Activated CD8-positive, alpha-beta memory T cell treated with anti-CD3 and anti-CD28 coated beads, Interleukin-2, amount 50 U/mL, for 1 hour (primary cell): ENCODE results near the gene LRRC57.

Experiments
- DNase-seq: peaks from one replicate; pipeline ENCODE4 v3.0.0-alpha.2; 2020; ENCODE audit errors: extremely low read depth

The LRRC57 gene

DNA sequence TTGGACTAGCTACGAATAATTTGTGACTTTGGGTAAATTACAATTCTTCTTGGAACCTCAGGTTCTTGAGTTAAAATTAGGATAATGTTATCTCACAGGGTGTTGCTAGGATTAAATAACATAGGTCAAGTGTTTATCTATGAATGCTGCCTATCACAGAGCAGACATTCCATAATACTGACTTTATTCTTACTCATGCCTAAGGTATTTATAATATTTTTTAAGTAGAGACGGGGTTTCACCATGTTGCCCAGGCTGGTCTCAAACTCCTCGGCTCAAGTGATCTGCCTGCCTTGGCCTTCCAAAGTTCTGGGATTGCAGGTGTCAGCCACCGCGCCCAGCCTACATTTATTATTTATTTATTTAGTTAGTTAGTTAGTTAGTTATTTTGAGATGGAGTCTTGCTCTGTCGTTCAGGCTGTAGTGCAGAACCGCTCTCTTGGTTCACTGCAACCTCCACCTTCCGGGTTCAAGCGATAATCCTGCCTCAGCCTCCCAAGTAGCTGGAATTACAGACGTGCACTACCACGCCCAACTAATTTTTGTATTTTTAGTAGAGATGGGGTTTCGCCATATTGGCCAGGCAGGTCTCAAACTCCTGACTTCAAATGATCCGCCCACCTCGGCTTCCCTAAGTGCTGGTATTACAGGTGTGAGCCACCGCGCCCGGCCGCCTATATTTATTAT is 56.9 kb downstream of the LRRC57 start:
- no peak for DNase-seq

DNA sequence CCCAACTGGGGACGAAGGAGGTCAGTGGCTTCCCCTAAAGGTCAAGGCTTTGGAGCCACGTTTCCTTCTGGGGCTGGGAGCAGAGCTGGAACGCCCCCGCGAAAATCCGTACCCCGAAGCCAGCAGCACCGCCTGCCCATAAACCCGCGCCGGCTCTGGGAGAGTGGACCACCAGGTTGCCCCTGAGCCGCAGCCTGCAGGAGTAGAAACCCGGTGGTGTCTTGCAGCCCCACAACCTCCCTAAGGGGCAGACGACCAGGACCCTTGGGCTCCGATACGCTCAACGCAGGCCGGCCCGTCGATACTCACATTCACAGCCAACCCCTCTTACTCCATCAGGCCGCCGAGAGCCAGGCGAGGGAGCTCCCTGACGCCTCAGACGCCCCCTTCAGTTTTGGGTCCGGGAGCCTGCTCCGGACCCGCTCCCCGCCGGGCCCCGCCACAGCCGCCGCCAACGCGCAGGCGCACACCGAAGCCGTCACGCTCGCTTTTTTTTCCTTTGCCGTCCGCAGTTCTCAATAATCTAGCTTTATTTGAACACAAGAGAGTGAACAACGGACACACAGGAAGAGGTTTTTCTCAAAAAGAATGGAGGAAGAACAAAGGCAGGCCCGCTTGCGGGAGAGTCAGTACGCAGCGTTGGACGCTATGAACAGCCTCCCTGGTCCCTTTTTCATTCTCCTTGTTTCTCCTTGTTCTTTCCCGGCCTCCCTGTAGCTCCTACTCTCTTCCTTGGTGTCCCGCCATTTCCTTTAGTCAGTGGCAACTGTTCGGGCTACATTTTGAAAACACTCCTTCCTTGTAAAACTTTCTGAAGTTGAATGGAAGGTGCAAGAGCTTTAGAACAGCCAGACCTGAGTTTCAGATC is 57.7 kb downstream of the LRRC57 start, which contains the start of gene ZNF106:
Gene ZNF106 (minus strand): TSS at position 471 of the 868 bp plus-strand sequence. CDS start 18,852 bp downstream, outside the sequence.
- peak; percentile 66 for DNase-seq

DNA sequence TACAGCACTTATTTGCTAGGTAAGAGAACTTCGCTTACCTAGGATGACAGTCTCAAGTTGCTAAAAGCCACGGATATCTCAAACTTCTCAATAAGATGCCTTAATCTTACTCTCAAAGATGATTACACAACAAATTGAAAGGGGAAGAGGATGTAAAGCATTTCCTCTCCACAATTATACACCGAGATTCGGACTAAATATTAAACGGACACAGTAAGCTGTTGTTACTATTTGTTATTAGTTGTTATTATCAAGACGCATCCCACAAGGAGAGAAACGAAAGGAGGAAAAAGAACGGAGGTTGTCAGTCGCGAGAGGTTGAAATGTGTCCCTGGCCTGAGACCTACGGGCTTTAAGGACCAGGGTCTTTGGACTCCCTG is 58.3 kb downstream of the LRRC57 start:
- DNase-seq: no peak
